NB4 (cell line): ENCODE data around the gene RAB5IF.

Experiments
- CTCF ChIP-seq: IDR thresholded peaks from one replicate; pipeline ENCODE4 v1.5.1; 2012; ENCODE audit warnings: low read depth, low read length
- POLR2A ChIP-seq: IDR thresholded peaks from 2 replicates; pipeline ENCODE4 v1.6.1; 2011; ENCODE audit warnings: mild to moderate bottlenecking; ENCODE audit not compliant: insufficient read length; ENCODE audit errors: extremely low read depth

GRCh38 chr20:36628076-36628475 is 22.5 kb downstream of the RAB5IF start:
- TF ChIP-seq CTCF = no peak
- no peak for TF ChIP-seq POLR2A
